ENCODE data around the gene SRRM5.

DNA sequence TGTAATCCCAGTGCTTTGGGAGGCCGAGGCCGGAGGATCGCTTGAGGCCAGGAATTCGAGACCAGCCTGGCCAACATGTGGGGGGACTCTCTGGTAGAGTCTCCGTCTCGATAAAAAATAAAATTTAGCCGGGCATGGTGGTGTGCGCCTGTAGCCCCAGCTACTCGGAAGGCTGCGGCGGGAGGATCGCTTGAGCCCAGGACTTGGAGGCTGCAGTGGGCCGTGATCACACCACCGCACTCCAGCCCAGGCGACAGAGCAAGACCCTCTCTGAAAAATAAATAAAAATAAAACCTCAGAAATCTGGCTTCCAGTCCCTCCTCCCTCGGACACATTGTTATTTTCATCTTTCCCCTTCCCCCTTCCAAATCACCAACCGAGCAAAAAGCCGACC lies 16.3 kb upstream of the SRRM5 start:
- TF ChIP-seq, protein P1, sequence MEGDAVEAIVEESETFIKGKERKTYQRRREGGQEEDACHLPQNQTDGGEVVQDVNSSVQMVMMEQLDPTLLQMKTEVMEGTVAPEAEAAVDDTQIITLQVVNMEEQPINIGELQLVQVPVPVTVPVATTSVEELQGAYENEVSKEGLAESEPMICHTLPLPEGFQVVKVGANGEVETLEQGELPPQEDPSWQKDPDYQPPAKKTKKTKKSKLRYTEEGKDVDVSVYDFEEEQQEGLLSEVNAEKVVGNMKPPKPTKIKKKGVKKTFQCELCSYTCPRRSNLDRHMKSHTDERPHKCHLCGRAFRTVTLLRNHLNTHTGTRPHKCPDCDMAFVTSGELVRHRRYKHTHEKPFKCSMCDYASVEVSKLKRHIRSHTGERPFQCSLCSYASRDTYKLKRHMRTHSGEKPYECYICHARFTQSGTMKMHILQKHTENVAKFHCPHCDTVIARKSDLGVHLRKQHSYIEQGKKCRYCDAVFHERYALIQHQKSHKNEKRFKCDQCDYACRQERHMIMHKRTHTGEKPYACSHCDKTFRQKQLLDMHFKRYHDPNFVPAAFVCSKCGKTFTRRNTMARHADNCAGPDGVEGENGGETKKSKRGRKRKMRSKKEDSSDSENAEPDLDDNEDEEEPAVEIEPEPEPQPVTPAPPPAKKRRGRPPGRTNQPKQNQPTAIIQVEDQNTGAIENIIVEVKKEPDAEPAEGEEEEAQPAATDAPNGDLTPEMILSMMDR (IDR thresholded peaks at IDR 0.05; ENCODE audit: low read depth, low read length) = no peak
- no peak for TF ChIP-seq POLR2A (IDR thresholded peaks at IDR 0.05; ENCODE audit: extremely low read depth, insufficient read length)
- TF ChIP-seq, protein P2, sequence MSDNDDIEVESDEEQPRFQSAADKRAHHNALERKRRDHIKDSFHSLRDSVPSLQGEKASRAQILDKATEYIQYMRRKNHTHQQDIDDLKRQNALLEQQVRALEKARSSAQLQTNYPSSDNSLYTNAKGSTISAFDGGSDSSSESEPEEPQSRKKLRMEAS (IDR thresholded peaks at IDR 0.05; ENCODE audit: low read depth, low read length) = no peak

Measured in NB4 (cell line).